Measurements from ENCODE around the gene TMEM63C.

TMEM63C gene

DNA sequence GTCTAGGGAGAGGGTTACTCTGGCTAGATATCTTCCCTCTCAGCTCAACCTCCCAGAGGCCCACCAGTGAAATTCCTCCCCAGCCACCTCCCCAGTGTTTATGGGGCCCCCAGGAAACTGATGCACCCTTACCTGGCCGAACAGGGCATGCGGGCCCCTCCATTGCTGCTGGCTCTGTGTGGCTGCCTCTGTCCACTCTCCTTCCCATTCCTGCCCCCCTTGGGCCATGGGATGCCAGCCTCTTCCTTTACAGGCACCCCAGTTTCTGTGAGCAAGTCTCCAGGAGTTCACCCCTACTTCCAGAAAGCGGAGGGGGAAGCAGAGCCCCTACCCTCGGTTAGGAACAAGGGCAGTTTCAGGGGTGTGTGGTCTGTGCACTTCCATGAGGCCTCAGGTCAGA, 20.6 kb upstream of the TMEM63C start:
- TF ChIP-seq, protein P1, sequence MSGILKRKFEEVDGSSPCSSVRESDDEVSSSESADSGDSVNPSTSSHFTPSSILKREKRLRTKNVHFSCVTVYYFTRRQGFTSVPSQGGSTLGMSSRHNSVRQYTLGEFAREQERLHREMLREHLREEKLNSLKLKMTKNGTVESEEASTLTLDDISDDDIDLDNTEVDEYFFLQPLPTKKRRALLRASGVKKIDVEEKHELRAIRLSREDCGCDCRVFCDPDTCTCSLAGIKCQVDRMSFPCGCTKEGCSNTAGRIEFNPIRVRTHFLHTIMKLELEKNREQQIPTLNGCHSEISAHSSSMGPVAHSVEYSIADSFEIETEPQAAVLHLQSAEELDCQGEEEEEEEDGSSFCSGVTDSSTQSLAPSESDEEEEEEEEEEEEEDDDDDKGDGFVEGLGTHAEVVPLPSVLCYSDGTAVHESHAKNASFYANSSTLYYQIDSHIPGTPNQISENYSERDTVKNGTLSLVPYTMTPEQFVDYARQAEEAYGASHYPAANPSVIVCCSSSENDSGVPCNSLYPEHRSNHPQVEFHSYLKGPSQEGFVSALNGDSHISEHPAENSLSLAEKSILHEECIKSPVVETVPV (CRISPR knock-in tag; IDR thresholded peaks at IDR 0.05), result no peak
- TF ChIP-seq ISL1 (CRISPR knock-in tag; IDR thresholded peaks at IDR 0.05) (no peak), SNAI2 (CRISPR knock-in tag; IDR thresholded peaks at IDR 0.05) (no peak), ZNF8 (CRISPR knock-in tag; IDR thresholded peaks at IDR 0.05) (no peak), BACH2 (CRISPR knock-in tag; IDR thresholded peaks at IDR 0.05; ENCODE audit: borderline replicate concordance) (no peak)
- TF ChIP-seq, protein P2, sequence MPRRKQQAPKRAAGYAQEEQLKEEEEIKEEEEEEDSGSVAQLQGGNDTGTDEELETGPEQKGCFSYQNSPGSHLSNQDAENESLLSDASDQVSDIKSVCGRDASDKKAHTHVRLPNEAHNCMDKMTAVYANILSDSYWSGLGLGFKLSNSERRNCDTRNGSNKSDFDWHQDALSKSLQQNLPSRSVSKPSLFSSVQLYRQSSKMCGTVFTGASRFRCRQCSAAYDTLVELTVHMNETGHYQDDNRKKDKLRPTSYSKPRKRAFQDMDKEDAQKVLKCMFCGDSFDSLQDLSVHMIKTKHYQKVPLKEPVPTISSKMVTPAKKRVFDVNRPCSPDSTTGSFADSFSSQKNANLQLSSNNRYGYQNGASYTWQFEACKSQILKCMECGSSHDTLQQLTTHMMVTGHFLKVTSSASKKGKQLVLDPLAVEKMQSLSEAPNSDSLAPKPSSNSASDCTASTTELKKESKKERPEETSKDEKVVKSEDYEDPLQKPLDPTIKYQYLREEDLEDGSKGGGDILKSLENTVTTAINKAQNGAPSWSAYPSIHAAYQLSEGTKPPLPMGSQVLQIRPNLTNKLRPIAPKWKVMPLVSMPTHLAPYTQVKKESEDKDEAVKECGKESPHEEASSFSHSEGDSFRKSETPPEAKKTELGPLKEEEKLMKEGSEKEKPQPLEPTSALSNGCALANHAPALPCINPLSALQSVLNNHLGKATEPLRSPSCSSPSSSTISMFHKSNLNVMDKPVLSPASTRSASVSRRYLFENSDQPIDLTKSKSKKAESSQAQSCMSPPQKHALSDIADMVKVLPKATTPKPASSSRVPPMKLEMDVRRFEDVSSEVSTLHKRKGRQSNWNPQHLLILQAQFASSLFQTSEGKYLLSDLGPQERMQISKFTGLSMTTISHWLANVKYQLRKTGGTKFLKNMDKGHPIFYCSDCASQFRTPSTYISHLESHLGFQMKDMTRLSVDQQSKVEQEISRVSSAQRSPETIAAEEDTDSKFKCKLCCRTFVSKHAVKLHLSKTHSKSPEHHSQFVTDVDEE (CRISPR knock-in tag; IDR thresholded peaks at IDR 0.05), result no peak
- ATAC-seq, result no peak

DNA sequence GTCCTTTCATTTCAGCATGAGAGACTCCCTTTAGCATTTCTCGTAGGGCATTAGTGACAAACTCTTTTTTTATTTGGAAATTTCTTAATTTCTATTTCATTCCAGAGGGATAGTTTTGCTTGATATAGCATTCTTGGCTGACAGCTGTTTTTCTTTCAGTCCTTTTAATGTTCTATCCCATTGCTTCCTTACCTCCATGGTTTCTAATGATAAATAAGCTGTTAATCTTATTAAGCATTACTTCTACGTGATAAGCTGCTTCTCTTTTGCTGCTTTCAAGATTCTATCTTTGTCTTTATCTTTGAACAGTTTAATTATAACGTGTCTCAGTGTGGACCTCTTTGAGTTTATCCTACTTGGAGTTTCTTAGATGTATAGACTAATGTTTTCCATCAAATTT, 11.6 kb upstream of the TMEM63C start:
- TF ChIP-seq OSR1 (CRISPR knock-in tag; IDR thresholded peaks at IDR 0.05), result no peak
- TF ChIP-seq TCF4 (CRISPR knock-in tag; IDR thresholded peaks at IDR 0.05; ENCODE audit: borderline replicate concordance), result no peak
- TF ChIP-seq ZNF8 (CRISPR knock-in tag; IDR thresholded peaks at IDR 0.05), result no peak
- no peak for TF ChIP-seq CSDC2 (CRISPR knock-in tag; IDR thresholded peaks at IDR 0.05)
- no peak for TF ChIP-seq BACH2 (CRISPR knock-in tag; IDR thresholded peaks at IDR 0.05; ENCODE audit: borderline replicate concordance)
- TF ChIP-seq SNAI2 (CRISPR knock-in tag; IDR thresholded peaks at IDR 0.05), result no peak
- no peak for TF ChIP-seq TOX (CRISPR knock-in tag; IDR thresholded peaks at IDR 0.05; ENCODE audit: borderline replicate concordance)
- TF ChIP-seq, protein P2 (CRISPR knock-in tag; IDR thresholded peaks at IDR 0.05), result no peak
- TF ChIP-seq, protein P3, sequence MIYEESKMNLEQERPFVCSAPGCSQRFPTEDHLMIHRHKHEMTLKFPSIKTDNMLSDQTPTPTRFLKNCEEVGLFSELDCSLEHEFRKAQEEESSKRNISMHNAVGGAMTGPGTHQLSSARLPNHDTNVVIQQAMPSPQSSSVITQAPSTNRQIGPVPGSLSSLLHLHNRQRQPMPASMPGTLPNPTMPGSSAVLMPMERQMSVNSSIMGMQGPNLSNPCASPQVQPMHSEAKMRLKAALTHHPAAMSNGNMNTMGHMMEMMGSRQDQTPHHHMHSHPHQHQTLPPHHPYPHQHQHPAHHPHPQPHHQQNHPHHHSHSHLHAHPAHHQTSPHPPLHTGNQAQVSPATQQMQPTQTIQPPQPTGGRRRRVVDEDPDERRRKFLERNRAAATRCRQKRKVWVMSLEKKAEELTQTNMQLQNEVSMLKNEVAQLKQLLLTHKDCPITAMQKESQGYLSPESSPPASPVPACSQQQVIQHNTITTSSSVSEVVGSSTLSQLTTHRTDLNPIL (CRISPR knock-in tag; IDR thresholded peaks at IDR 0.05; ENCODE audit: low read depth), result no peak
- TF ChIP-seq, protein P4, sequence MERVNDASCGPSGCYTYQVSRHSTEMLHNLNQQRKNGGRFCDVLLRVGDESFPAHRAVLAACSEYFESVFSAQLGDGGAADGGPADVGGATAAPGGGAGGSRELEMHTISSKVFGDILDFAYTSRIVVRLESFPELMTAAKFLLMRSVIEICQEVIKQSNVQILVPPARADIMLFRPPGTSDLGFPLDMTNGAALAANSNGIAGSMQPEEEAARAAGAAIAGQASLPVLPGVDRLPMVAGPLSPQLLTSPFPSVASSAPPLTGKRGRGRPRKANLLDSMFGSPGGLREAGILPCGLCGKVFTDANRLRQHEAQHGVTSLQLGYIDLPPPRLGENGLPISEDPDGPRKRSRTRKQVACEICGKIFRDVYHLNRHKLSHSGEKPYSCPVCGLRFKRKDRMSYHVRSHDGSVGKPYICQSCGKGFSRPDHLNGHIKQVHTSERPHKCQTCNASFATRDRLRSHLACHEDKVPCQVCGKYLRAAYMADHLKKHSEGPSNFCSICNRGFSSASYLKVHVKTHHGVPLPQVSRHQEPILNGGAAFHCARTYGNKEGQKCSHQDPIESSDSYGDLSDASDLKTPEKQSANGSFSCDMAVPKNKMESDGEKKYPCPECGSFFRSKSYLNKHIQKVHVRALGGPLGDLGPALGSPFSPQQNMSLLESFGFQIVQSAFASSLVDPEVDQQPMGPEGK (CRISPR knock-in tag; IDR thresholded peaks at IDR 0.05; ENCODE audit: borderline replicate concordance), result no peak
- no peak for TF ChIP-seq RARB (CRISPR knock-in tag; IDR thresholded peaks at IDR 0.05)
- no peak for TF ChIP-seq ZNF565 (CRISPR knock-in tag; conservative IDR thresholded peaks at IDR 0.05; ENCODE audit: low read depth)
- TF ChIP-seq ESRRG (CRISPR knock-in tag; IDR thresholded peaks at IDR 0.05), result no peak
- no peak for TF ChIP-seq ZC3H10 (CRISPR knock-in tag; IDR thresholded peaks at IDR 0.05)
- no peak for TF ChIP-seq ISL1 (CRISPR knock-in tag; IDR thresholded peaks at IDR 0.05)
- ATAC-seq, result no peak

DNA sequence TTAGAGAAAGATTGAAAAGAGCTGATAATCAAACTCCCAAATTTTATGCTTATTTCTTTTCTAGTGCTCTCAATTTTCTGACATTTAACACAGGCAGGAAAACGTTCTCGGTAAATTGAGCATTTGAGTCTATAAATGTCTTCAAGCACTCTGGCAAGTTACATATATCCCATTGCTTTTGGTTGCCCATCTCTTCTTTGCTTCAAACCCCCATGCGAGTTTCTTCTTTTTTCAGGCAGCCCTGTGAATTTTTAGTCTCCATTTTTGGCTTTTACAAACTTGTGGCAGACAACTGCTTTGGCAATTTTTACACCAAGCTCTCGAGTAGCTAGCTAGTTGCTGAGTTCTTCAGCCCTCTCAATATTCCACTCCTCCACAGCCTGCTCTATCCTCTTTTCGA, 8.7 kb upstream of the TMEM63C start:
- ATAC-seq, result no peak
- TF ChIP-seq, protein P2 (CRISPR knock-in tag; IDR thresholded peaks at IDR 0.05), result no peak
- TF ChIP-seq TCF4 (CRISPR knock-in tag; IDR thresholded peaks at IDR 0.05; ENCODE audit: borderline replicate concordance) (no peak), TOX (CRISPR knock-in tag; IDR thresholded peaks at IDR 0.05; ENCODE audit: borderline replicate concordance) (no peak), ZFP30 (CRISPR knock-in tag; IDR thresholded peaks at IDR 0.05) (no peak), PPARA (CRISPR knock-in tag; IDR thresholded peaks at IDR 0.05; ENCODE audit: borderline replicate concordance) (no peak), RARB (CRISPR knock-in tag; IDR thresholded peaks at IDR 0.05) (no peak), OSR1 (CRISPR knock-in tag; IDR thresholded peaks at IDR 0.05) (no peak), BACH2 (CRISPR knock-in tag; IDR thresholded peaks at IDR 0.05; ENCODE audit: borderline replicate concordance) (no peak), SNAI2 (CRISPR knock-in tag; IDR thresholded peaks at IDR 0.05) (no peak), ZNF565 (CRISPR knock-in tag; conservative IDR thresholded peaks at IDR 0.05; ENCODE audit: low read depth) (no peak), ZFP3 (CRISPR knock-in tag; IDR thresholded peaks at IDR 0.05) (no peak)
- TF ChIP-seq, protein P3 (CRISPR knock-in tag; IDR thresholded peaks at IDR 0.05; ENCODE audit: low read depth), result no peak
- TF ChIP-seq, protein P5, sequence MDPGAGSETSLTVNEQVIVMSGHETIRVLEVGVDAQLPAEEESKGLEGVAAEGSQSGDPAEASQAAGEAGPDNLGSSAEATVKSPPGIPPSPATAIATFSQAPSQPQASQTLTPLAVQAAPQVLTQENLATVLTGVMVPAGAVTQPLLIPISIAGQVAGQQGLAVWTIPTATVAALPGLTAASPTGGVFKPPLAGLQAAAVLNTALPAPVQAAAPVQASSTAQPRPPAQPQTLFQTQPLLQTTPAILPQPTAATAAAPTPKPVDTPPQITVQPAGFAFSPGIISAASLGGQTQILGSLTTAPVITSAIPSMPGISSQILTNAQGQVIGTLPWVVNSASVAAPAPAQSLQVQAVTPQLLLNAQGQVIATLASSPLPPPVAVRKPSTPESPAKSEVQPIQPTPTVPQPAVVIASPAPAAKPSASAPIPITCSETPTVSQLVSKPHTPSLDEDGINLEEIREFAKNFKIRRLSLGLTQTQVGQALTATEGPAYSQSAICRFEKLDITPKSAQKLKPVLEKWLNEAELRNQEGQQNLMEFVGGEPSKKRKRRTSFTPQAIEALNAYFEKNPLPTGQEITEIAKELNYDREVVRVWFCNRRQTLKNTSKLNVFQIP (CRISPR knock-in tag; IDR thresholded peaks at IDR 0.05; ENCODE audit: borderline replicate concordance, low read depth), result no peak
